ENCODE measurements around the gene CCDC91.

CCDC91 gene, protein sequence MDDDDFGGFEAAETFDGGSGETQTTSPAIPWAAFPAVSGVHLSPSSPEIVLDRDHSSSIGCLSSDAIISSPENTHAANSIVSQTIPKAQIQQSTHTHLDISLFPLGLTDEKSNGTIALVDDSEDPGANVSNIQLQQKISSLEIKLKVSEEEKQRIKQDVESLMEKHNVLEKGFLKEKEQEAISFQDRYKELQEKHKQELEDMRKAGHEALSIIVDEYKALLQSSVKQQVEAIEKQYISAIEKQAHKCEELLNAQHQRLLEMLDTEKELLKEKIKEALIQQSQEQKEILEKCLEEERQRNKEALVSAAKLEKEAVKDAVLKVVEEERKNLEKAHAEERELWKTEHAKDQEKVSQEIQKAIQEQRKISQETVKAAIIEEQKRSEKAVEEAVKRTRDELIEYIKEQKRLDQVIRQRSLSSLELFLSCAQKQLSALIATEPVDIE

DNA sequence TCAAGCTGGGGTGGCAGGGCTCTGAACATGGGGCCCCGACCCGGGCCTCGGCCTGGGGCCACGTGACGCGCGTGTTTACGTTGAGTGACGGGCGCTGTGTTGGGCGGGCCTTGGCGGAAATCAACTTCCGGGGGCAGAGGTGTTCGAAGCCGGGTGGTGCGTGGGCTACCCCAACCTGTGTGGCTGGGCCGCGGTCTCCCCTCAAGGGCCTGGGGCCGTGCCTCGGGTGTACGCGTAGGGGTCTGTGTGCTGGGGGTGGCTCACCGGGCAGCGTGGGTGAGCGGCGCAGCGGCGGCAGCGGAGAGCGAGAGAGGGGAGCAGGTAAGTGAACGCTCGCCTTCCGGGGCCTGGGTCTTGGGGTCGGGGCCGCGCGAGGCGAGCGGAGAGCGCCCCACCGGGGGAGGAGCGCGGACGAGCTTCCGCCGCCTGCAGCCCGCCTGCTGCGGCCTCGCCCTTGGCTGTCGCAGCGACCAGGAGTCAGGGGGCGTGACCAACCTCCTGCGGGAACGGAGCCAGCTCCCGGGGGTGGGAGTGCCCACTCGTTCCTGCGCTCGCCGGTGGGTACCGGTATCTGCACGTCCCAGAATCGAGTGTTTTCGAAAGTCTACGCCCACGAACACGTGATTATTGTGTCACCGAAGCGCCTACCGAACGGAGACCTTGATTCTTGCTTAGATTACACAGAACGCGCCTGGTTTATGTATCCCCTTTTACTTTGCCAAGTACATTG is at the start of gene CCDC91:
TSS of gene CCDC91 (plus strand) at position 136 of the 730 bp plus-strand sequence. CDS start 66,760 bp downstream, outside the sequence.
- peak; percentile 81 for DNase-seq

DNA sequence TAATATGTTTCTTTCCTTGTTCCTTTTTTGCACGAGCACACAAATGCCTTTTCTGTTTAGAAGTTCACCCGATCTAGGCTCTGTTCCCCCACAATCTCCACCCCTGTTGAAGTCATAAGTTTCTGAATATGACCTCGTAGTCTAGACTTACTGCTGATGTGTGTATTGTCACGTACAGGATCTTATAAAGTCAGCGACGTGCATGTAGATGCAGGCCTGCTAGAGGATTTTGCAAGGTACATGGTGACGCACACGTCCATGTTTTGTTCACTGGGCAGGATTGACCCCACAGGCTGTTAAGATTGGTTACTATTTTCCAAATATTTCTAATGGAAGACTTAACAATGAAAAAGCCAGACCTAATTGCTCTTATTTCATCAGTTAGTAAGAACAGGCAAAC is 46.2 kb upstream of the CCDC91 start:
- no peak for DNase-seq

DNA sequence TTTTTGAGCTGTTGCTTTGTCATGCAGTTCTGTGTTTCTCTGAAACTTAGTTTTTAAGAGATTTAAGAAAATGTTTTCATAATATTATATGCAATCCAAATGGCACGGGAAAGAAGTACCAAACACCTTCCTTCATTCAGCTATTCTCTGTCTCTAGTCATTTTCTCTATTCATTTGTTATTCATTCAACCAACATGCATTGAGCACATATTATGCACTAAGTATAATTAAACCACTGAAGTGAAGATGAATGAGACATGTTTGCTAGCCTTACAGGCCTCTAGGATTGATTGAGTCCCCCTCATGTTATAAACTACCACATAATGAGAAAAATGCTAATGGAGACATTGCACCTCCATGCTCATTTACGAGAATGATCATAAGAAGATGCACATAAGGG is 45.7 kb upstream of the CCDC91 start:
- DNase-seq = no peak

DNA sequence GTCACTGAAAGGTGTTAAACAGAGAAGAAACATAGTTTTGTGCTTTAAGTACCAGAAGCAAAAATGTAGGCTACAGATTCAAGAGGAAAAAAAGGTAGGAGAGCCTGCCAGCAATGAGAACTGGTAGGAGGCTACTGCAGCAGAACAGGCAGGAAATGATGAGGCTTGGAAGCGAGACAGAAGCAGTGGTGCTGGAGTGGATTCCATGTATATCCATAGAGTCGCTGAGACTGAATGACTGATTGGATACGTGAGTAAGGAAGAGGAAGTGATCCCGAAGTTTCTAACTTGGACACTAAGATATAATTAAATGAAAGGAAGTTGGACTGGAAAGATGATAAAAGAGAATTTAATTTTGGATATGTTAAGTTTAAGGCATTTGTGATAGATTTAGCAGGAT is 45.0 kb upstream of the CCDC91 start:
- no peak for DNase-seq

DNA sequence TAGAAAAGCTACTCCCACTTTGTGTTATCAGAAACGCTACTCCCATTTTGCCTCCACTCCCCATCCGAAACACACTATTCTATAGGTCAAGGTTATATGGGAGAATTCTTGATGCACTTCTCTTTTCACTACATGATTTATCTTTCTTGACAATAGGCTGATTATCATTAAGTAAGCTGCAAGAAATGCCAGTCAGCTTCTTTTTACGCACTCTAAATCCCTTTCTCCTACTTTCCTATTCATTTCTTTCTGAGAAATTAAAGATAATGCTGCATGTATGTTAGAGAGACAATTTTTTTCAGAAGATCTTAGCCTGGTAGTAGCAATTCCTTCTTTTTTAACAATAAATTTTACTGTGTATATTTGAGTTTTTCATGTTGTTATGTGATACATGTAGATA is 41.0 kb upstream of the CCDC91 start:
- no peak for DNase-seq

DNA sequence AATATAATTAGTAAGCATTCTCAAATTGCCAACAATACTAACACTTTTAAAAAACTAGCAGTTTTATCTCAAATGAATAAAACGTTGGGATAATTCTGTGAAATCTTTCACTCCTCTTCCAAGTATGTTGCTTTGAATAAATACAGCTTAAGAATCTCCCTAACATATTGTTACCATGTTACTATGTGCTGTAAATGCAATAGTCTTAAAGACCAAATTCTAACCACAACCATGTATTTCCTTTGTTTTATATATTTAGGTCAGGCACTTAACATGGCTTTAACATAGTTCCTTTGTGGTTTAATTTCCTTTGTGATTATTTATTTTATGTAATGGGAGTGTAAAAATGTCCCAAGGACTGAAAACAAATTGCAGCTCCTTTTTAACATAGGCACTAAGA is 33.9 kb upstream of the CCDC91 start:
- DNase-seq = no peak

DNA sequence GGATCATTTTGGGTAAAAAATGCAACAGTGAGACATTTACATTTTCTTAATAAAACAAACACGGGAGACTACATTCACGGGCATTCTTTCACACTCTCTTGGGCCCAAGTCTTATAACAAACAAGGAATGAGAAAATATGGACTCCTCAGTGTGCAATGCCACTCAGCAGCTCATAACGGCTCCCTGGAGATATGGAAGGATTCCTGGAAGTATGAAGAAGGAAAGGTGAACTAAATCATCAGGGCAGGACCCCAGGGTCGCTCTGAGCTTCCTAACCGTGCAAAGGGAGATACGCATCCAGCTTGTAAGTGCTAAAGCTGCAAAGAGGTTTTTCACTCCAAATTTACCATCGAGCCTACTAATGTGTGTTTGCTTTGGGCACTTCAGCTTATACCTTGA is 33.5 kb upstream of the CCDC91 start:
- DNase-seq = no peak

DNA sequence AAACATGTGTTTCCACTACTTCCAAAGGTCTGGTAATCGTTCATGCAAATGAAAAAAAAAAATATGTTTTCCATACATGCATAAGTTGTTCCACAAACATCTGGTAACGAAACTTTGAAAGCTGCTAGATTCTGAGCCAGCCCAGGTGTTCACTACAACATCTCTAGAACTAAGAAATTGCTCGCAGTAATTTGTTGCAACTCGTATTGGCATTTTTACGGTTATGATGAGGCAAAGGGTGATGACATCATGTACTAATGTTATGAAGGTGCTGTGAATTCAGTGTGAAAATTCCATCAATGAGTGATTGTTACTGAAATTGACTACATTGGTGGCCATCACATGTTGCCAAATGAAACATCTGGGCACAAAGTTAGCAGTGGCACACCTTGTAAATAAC is 31.9 kb upstream of the CCDC91 start:
- no peak for DNase-seq

DNA sequence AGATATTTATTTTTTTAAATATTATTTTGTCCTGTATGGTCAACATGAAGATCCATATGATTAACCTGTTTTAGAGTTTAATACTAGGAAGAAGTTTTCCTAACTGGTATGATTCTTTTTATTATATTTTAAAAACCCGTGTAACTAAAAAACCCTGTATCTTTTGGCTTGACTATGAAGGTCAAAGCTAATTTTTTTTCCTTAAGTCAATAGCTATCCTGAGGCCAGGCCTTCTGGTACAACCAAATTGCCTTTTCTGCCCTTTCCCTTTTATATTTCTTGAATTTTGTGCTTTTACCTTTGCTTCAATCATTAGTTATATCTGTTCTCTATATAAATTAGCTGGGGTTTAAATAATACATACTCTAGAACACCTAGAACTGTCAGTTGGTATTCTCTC is 30.6 kb upstream of the CCDC91 start:
- DNase-seq = no peak

DNA sequence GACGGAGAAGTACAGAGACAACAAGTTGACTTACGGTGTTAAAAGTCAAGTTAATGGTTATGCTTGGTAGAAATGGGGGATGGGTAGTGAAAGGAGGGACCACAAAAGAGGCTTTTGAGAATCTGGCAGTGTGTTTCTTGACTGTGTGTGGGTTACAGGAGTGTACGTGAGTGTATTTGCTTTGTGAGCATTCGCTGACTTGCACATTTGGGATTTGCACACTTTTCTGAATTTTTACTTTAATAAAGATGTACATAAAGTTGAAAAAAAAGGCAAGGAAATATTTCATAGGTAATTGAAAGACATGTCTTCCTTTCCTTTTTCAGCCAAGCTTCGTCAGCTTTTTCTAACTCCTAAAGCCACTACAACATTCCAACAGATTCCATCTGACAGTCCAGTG is 28.6 kb upstream of the CCDC91 start:
- DNase-seq = no peak

DNA sequence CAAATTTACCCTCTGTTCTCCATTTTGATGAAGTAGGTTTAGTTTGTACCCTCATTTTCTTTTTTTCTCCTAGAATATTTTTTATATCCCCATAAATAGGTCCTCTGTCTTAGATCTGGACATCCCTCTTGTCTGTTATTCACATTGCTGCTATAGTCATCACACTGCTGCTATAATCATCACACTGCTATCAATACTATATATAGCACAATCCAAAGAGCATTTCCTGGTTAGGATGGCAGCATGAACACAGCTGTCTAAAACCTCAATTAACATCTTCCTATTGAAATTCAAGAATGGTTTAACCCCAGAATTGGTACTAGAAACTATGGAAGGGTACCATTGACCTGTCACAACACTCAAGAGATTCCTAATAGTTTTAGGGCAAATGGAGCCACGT is 27.6 kb upstream of the CCDC91 start:
- DNase-seq = no peak

DNA sequence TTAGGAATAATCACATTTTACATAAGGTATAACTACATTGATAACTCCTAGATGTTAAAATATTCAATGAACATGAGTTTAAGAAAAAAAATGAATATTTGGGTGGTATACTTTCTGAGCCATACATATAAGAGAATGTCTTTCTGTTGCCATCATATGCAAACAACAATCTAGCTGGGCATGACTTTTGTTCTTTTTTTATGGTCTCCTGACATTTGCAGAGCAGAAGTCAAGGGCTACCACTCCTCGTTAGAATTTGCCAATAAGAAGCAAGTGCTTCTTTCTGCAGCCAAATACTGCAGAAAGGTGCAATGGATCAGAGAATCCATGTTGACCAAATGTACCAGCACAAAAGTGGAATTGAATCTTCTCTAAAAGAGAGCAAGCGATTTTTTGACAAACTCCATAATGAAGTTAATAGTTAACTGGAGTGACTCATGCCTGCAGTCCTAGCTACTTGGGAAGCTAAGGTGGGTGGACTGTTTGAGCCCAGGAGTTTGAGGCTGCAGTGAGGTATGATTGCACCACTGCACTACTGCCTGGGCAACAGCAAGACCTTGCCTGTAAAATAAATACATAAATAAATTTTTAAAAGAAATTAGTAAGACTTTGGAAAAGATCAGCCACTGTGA is 25.5 kb upstream of the CCDC91 start:
- no peak for DNase-seq

DNA sequence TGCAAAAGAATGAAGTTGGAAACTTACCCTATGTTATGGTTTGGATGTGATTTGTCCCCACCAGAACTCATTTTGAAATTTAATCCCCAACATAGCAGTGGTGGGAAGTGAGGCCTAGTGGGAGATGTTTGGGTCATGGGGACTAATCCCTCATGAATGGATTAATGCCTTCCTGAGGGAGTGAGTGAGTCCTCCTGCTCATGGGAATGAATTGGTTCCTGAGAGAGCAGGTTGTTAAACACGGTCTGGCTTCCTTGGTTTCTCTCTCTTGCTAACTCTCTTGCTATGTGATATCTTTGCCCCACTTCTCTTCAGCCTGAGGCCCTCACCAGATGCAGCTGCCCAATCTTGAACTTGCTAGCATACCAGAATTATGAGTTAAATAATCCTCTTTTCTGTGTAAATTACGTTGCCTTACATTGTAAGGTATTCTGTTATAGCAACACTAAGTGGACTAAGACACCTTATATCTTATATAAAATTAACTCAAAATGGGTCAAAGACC is 22.2 kb upstream of the CCDC91 start:
- DNase-seq = no peak

DNA sequence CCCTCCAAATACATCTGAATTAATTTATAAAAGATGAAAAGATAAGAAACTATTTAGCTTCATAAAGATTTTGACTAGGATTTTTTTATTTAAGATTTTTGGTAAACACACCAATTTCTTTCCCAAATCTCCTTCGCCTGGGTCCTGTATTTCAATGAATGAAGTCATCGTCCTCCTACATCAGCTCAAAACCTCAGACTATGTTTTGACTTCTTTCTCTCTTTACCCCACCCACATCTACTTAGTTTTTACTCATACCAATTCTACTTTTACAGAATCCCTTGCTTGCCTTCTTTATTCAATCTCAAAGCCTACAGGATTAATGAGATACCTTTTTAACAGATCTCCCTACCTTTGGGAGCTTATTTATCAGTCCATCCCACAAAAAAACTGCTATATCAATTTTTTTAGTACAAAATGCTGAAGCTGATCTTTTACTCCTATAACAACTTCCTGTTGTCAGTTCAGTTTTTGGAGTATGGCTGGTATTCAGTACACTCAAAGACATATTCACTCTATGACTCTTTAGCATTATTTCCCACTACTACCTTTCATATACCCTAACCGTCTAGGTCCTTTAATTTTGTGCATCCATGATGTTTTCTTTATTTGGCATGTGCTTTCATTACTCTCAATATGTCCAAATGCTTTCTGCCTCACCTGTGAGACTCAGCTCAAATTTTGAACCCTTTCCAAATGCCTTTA is 18.7 kb upstream of the CCDC91 start:
- no peak for DNase-seq

DNA sequence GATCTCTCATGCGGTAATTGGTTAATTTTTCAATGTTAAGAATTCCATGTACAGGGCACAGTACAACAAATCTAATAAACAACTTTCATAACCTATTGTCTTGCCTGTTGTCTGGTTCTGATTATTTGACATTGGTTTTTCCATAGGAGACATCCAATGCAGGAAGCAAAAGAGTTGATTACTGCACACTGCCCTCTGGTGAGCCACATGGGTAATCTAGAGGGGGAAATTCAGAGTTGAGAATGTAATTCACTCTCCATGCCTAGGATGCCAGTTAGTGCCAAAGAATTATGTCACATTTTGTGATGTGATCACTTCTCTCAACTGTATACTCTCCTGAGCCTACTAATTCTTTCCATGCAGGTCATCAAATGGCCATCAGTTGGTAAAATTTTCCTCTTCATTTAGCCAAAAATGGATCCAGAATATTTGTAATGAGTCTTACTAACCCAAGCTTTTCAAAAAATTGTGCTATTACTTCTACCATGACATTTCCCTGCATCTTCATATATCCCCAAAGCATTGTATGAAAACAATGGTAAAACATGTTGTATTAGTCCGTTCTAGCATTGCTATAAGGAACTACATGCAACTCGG is 17.7 kb upstream of the CCDC91 start:
- DNase-seq = no peak

DNA sequence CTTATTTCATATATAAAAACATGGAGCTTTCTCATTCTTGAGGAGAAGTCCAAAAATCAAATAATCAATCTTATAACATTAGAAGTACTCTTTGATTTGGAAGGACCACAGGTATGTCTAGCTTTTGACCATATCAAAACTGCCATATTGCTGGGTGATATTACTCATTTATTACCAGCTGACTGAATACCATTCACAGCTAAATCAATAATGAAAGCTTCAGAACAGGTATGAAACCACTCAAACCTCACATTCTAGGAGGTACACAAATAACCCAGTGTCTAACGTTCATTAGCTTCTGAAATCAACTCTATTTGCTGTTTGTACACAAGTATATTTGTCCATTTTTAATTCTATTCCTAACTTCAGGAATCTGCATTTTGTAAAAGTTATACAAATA is 16.8 kb upstream of the CCDC91 start:
- DNase-seq = no peak

DNA sequence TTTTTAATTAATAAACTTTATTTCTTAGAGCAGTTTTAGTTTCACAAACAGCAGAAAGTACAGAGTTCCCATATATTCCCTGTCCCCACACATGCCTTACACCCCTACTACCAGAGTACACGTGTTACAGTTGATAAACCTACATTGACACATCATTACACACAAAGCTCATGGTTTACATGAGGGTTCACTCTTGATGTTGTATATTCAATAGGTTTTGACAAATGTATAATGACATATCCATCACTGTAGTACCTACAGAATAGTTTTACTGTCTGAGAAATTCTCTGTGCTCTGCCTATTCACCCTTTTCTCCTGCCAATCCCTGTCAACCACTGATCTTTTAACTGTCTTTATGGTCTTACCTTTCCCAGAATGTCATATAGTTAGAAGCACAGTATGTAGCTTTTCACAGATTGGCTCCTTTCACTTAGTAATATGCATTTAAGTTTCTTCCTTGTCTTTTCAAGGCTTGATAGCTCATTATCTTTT is 15.1 kb upstream of the CCDC91 start:
- DNase-seq = no peak

DNA sequence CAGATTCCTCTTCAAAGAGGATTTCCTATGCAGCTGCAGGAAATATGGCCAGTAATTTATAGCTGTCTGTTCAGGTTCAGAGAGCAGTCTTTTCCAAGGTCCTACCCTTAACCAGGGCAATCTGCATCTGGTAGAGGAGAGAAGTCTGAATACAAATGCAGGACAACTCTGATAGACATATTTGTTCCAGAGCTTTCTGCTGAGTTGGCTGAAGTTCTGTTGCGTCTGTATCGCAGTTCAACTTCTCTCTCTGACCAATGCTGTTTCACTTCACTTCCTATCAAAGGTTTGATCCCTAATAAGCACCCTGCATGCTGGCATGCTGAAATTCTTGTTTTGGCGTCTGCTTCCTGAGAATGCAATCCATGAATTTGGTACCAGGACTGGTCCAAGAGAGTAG is 14.0 kb upstream of the CCDC91 start:
- no peak for DNase-seq

DNA sequence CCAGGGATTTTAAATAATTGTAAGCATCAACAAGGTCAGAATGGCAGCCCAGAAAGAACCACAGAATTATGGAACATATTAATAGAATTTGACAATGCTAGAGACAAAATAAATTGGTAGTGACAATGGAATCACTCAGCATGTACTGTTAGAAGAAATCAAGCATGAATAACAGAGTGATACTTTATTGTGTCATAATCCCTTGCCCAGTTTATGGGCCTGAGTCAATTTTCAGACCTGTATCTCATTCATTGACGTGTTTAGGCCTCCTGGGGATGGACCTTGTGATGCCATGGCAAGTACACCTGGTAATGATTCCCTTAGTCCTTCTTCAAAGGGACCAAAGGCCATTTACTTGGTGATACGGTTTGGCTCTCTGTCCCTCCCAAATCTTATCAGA is 12.8 kb upstream of the CCDC91 start:
- DNase-seq = no peak

DNA sequence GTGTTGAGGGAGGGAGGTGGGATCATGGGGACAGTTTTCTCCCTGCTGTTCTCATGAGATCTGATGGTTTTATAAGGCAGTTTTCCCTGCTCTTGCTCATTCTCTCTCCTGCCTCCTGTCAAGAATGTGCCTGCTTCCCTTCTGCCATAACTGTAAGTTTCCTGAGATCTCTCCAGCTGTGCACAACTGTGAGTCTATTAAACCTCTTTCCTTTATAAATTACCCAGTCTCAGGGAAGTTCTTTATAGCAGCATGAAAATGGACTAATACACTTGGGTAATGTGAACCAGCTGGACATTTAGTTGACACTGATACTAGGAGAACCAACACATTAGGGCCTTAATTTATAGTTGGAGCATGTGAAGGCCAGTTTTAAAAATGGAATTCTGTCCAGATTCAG is 12.4 kb upstream of the CCDC91 start:
- no peak for DNase-seq

DNA sequence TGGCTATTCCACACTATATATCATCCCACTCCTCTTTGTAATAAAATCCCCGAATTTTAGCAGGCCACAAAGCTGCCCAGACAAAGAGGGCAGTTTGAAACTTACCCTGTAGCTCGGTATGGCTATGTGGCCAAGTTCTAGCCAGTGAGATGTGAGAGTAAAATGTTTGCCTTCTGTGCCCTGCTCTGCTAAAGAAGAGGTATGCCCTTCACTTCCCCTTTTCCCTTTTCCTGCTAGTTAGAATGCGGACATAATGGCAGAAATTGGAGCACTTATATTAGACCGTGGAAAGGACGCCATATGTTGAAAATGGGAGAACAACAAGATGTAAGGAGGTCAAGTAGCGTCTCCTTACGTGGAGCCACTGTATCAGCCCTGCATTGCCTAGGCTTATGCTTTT is 11.5 kb upstream of the CCDC91 start:
- no peak for DNase-seq

DNA sequence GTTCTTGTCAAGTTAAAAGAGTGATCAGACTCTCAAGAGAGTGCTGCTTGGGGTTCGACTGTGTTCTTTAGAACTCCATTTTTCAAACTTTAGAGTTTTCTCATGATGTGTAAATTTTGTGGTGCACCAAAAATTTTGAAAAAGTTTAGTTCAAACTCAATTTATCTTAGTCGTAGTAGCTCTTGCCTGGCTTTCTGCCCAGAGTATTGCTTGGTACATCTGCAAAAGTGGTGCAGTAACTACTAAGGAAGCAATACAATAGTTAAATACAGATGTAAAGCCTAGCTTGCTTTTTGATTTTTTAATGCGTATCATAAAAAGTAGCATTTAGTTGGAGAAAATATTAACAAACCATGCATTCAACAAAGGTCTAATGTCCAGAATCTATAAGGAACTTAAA is 9.5 kb upstream of the CCDC91 start:
- no peak for DNase-seq

DNA sequence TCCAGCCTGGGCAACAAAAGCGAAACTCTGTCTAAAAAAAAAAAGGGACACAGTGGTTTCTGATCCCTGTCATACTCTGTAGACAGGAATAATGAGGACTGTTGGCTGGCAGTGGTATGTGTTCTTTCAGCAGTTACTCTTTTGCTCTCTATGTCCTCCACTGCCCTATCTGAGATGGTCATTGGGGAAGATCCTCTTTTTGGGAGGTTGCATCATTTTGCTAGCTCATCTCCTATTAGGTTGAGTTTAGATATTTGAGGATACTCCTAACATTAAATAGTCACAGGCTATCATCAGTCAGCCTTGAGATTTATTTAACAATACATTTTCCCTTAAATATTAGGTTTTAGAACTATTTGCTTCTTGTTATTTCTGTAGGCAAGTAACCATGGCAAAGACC is 5.9 kb upstream of the CCDC91 start:
- no peak for DNase-seq
